HCT116 (cell line): ENCODE results near the gene KIAA1328. TPM values are rescaled to one million over a fixed set of nuclear protein-coding genes. Genes with fewer than 3 reads are reported as not detected.

Experiments
- ATAC-seq: fragments of 200-7000 bp; cut with Tn5 transposase; 2 replicates; pipeline ENCODE4 v1.9.1; 2020; ENCODE audit warnings: mild to moderate bottlenecking, moderate library complexity
- BruUV-seq: library from RNA; stranded (reverse); fragments of 400-500 nt; replicated peaks from 2 replicates; lab custom pipeline; 2021; lab: Mats Ljungman, UMichigan
- CTCF ChIA-PET: fragments of 300-600 bp; sonication (Branson Sonifier 250); formaldehyde crosslinking; loops from one replicate; lab custom pipeline; 2021; ENCODE audit warnings: antibody characterized with exemption; lab: Charles Lee
- POLR2A ChIA-PET: fragments of 300-600, 350-600 bp; sonication (Branson Sonifier 250); formaldehyde crosslinking; loops from one replicate; lab custom pipeline; 2021; ENCODE audit warnings: antibody characterized with exemption; lab: Charles Lee
- RAD21 ChIA-PET, 2 experiments: fragments of 300-600 bp; sonication (Branson Sonifier 250); formaldehyde crosslinking; loops; one replicate each; lab custom pipeline; 2023; ENCODE audit warnings: low total read pairs in 2 of 2; ENCODE audit not compliant: uncharacterized antibody in 2 of 2, unreplicated experiment in 2 of 2, low non-redundant PET in 1 of 2; lab: Charles Lee
- DNase-seq: peaks from one replicate; pipeline ENCODE4 v3.0.0-alpha.2; 2010; ENCODE audit warnings: low read depth, low spot score
- H2AFZ ChIP-seq: fragments of 200-600 bp; shearing (Covaris generic), sonication (generic); 2 replicates; pipeline ENCODE4 v1.6.1; 2017; ENCODE audit warnings: low read depth, mixed run types, mixed read lengths, antibody characterized with exemption, low read length; ENCODE audit not compliant: poor library complexity, severe bottlenecking
- H3K27ac ChIP-seq: 2 replicates; pipeline ENCODE4 v1.5.1; 2012; ENCODE audit warnings: low read depth, low read length
- H3K27me3 ChIP-seq: fragments of 200-600 bp; sonication (generic); 2 replicates; pipeline ENCODE4 v1.6.1; 2016; ENCODE audit warnings: mixed run types, low read length, mixed read lengths; ENCODE audit not compliant: insufficient read depth
- H3K36me3 ChIP-seq, 2 experiments: fragments of 200-500 bp in 1 of 2; fragments of 200-600 bp in 1 of 2; sonication (Bioruptor generic) in 1 of 2; sonication (generic) in 1 of 2; 2 replicates each; pipeline versions ENCODE4 v1.5.1 to v1.6.1; 2014 to 2016; ENCODE audit warnings: low read length in 2 of 2, inconsistent platforms in 1 of 2, mixed read lengths in 1 of 2, mixed run types in 1 of 2; ENCODE audit not compliant: insufficient read depth in 2 of 2, control insufficient read depth in 1 of 2
- H3K4me1 ChIP-seq, 2 experiments: fragments of 200-600 bp in 1 of 2; sonication (generic) in 1 of 2; 2 replicates each; pipeline versions ENCODE4 v1.5.1 to v1.6.1; 2012 to 2017; ENCODE audit warnings: low read length in 2 of 2, inconsistent platforms in 1 of 2, mild to moderate bottlenecking in 1 of 2, mixed read lengths in 1 of 2, mixed run types in 1 of 2, moderate library complexity in 1 of 2; ENCODE audit not compliant: insufficient read depth in 2 of 2, control insufficient read depth in 1 of 2
- H3K4me2 ChIP-seq: fragments of 200-600 bp; sonication (generic); 2 replicates; pipeline ENCODE4 v1.6.1; 2017; ENCODE audit warnings: mixed run types, low read length, mixed read lengths
- H3K4me3 ChIP-seq, 2 experiments: fragments of 200-600 bp in 1 of 2; sonication (generic) in 1 of 2; replicated peaks in 1 of 2; 2 replicates each; pipeline ENCODE4 v1.5.1; 2011 to 2016; ENCODE audit warnings: low read length in 2 of 2, control low read depth in 1 of 2, low read depth in 1 of 2, mild to moderate bottlenecking in 1 of 2, mixed read lengths in 1 of 2, mixed run types in 1 of 2
- H3K79me2 ChIP-seq: fragments of 200-600 bp; sonication (generic); 2 replicates; pipeline ENCODE4 v1.6.1; 2017; ENCODE audit warnings: mild to moderate bottlenecking, mixed run types, low read length, moderate library complexity, mixed read lengths; ENCODE audit not compliant: insufficient read depth
- H3K9ac ChIP-seq: fragments of 200-600 bp; sonication (generic); 2 replicates; pipeline ENCODE4 v1.6.1; 2016; ENCODE audit warnings: low read length, mixed read lengths
- H3K9me2 ChIP-seq: fragments of 200-600 bp; sonication (generic), shearing (Covaris generic); 2 replicates; pipeline ENCODE4 v1.6.1; 2017; ENCODE audit warnings: mixed run types, mild to moderate bottlenecking, moderate library complexity; ENCODE audit not compliant: insufficient read depth
- H3K9me3 ChIP-seq, 2 experiments: fragments of 200-500 bp in 1 of 2; fragments of 200-600 bp in 1 of 2; sonication (Bioruptor generic) in 1 of 2; sonication (generic) in 1 of 2; 2 replicates each; pipeline ENCODE4 v1.6.1; 2014 to 2017; ENCODE audit warnings: low read length in 2 of 2, mixed read lengths in 2 of 2, inconsistent platforms in 1 of 2, low read depth in 1 of 2, mild to moderate bottlenecking in 1 of 2, mixed run types in 1 of 2, moderate library complexity in 1 of 2; ENCODE audit not compliant: control insufficient read depth in 1 of 2, insufficient read depth in 1 of 2
- H4K20me1 ChIP-seq: fragments of 200-600 bp; sonication (generic), shearing (Covaris generic); 2 replicates; pipeline ENCODE4 v1.6.1; 2017; ENCODE audit warnings: mixed run types, mild to moderate bottlenecking, moderate library complexity; ENCODE audit not compliant: insufficient read depth
- CBX3 ChIP-seq: IDR thresholded peaks from 2 replicates; pipeline ENCODE4 v1.6.1; 2012; ENCODE audit warnings: low read depth
- CEBPB ChIP-seq: IDR thresholded peaks from 2 replicates; pipeline ENCODE4 v1.6.1; 2012; ENCODE audit warnings: low read depth
- CTCF ChIP-seq, 3 experiments: fragments of 200-600 bp in 1 of 3; sonication (generic) in 1 of 3; IDR thresholded peaks in 2 of 3; conservative IDR thresholded peaks in 1 of 3; 2 replicates each; pipeline ENCODE4 v1.5.1; 2012 to 2017; ENCODE audit warnings: low read depth in 2 of 3, low read length in 2 of 3, antibody characterized with exemption in 1 of 3, borderline replicate concordance in 1 of 3, control low read depth in 1 of 3, mild to moderate bottlenecking in 1 of 3, mixed read lengths in 1 of 3, mixed run types in 1 of 3, moderate library complexity in 1 of 3; ENCODE audit not compliant: insufficient read depth in 1 of 3
- EGR1 ChIP-seq: IDR thresholded peaks from 2 replicates; pipeline ENCODE4 v1.6.1; 2012; ENCODE audit warnings: low read depth
- ELF1 ChIP-seq: IDR thresholded peaks from 2 replicates; pipeline ENCODE4 v1.6.1; 2012; ENCODE audit warnings: low read depth, borderline replicate concordance
- EZH2 ChIP-seq: fragments of 200-600 bp; sonication (generic); IDR thresholded peaks from 2 replicates; pipeline ENCODE4 v1.6.1; 2017; ENCODE audit warnings: antibody characterized with exemption, mixed run types
- FOSL1 ChIP-seq: IDR thresholded peaks from 2 replicates; pipeline ENCODE4 v1.6.1; 2012; ENCODE audit warnings: low read depth
- JUND ChIP-seq: IDR thresholded peaks from 2 replicates; pipeline ENCODE4 v1.6.1; 2012
- MAX ChIP-seq: IDR thresholded peaks from 2 replicates; pipeline ENCODE4 v1.6.1; 2012
- POLR2A ChIP-seq: IDR thresholded peaks from 2 replicates; pipeline ENCODE4 v1.7.0; 2011; ENCODE audit warnings: borderline replicate concordance; ENCODE audit not compliant: insufficient read depth, insufficient read length; ENCODE audit errors: extremely low read depth
- SIN3A ChIP-seq: IDR thresholded peaks from 2 replicates; pipeline ENCODE4 v1.6.1; 2012; ENCODE audit warnings: low read depth
- SP1 ChIP-seq: IDR thresholded peaks from 2 replicates; pipeline ENCODE4 v1.6.1; 2012; ENCODE audit warnings: low read depth
- TCF7L2 ChIP-seq: IDR thresholded peaks from 2 replicates; pipeline ENCODE4 v1.7.0; 2011; ENCODE audit warnings: borderline replicate concordance, inconsistent platforms; ENCODE audit not compliant: insufficient read depth, insufficient read length; ENCODE audit errors: extremely low read depth
- YY1 ChIP-seq: IDR thresholded peaks from 2 replicates; pipeline ENCODE4 v1.6.1; 2011; ENCODE audit warnings: low read length, low read depth, moderate library complexity, mild to moderate bottlenecking; ENCODE audit not compliant: insufficient replicate concordance; ENCODE audit errors: extremely low read depth
- ZBTB33 ChIP-seq: IDR thresholded peaks from 2 replicates; pipeline ENCODE4 v1.6.1; 2011; ENCODE audit warnings: mild to moderate bottlenecking, low read length, moderate library complexity; ENCODE audit not compliant: insufficient replicate concordance; ENCODE audit errors: extremely low read depth
- intact Hi-C: fragments of 100-400 bp; cut with micrococcal nuclease; formaldehyde crosslinking; loops from 2 replicates; pipeline ENCODE4 v1.10.0; 2022
- total RNA-seq: library from RNA; stranded (reverse); gene quantifications from one replicate; pipeline ENCODE4 v1.2.1, GENCODE V29; 2021; ENCODE audit not compliant: unreplicated experiment

KIAA1328 gene
- total RNA-seq, 1 experiment from 2014 or later = 5.2 TPM

- H3K27me3 ChIP-seq = no peaks in the 10 kb centered on the region
- intact Hi-C loops = no loop called here
- ChIA-PET CTCF (no interaction called here), POLR2A (no interaction called here), RAD21 (no interaction called here)
- no peak overlapping the region for H3K4me3 ChIP-seq
- H3K36me3 ChIP-seq = peaks cover 4 to 5% of the 10 kb centered on the region in 2 experiments; a peak in 2 of 4 replicates
- no peak overlapping the region for H2AFZ ChIP-seq
- no peaks in the 10 kb centered on the region; the same call in 1 of the 2 replicates for H3K79me2 ChIP-seq
- H3K9me2 ChIP-seq = no peaks in the 10 kb centered on the region
- DNase-seq (no peak), ATAC-seq (no peak)
- no peaks in the 10 kb centered on the region for H3K4me1 ChIP-seq
- no TSS peak for BruUV-seq
- H3K9ac ChIP-seq = no peak overlapping the region
- no peak overlapping the region for H3K27ac ChIP-seq
- no peak overlapping the region for H3K4me2 ChIP-seq
- H4K20me1 ChIP-seq = no peaks in the 10 kb centered on the region
- TF ChIP-seq EGR1 (no peak), POLR2A (no peak), EZH2 (no peak)
- no peaks in the 10 kb centered on the region for H3K9me3 ChIP-seq
Observed at GRCh38 chr18:36817039-36817438, 11.9 kb upstream of the KIAA1328 start.

- Histone ChIP-seq H2AFZ (no peak overlapping the region), H3K9me2 (no peaks in the 10 kb centered on the region), H3K36me3 (peaks cover 4 to 7% of the 10 kb centered on the region in 2 experiments; a peak in 2 of 4 replicates), H3K4me2 (no peak overlapping the region), H3K4me3 (no peak overlapping the region), H3K9ac (no peak overlapping the region), H3K4me1 (no peaks in the 10 kb centered on the region), H3K79me2 (no peaks in the 10 kb centered on the region; the same call in 1 of the 2 replicates), H4K20me1 (no peaks in the 10 kb centered on the region), H3K27me3 (no peaks in the 10 kb centered on the region), H3K9me3 (no peaks in the 10 kb centered on the region), H3K27ac (no peak overlapping the region)
- no peak for DNase-seq
- CTCF ChIA-PET = no interaction called here
- POLR2A ChIA-PET = no interaction called here
- BruUV-seq = no TSS peak
- no peak for ATAC-seq
- intact Hi-C loops = no loop called here
- RAD21 ChIA-PET = no interaction called here
- no peak for TF ChIP-seq TCF7L2
- no peak for TF ChIP-seq CTCF (IDR thresholded peaks at IDR 0.05 in 2 of 3, conservative IDR thresholded peaks at IDR 0.05 in 1 of 3; ENCODE audit: borderline replicate concordance in 1 of 3, insufficient read depth in 1 of 3, low read depth in 2 of 3, low read length in 2 of 3)
- TF ChIP-seq CEBPB = no peak
- no peak for TF ChIP-seq SIN3A
- TF ChIP-seq FOSL1 = no peak
- no peak for TF ChIP-seq JUND
- TF ChIP-seq MAX = no peak
- TF ChIP-seq YY1 = no peak
- no peak for TF ChIP-seq ELF1
- no peak for TF ChIP-seq CBX3
- no peak for TF ChIP-seq SP1
- TF ChIP-seq ZBTB33 = no peak
- no peak for TF ChIP-seq POLR2A
- no peak for TF ChIP-seq EGR1
- no peak for TF ChIP-seq EZH2
Observed at GRCh38 chr18:36818652-36819051, 10.3 kb upstream of the KIAA1328 start.
